GM21528 (cell line): ENCODE measurements around the gene ZNF414.

Source experiments
- ATAC-seq: cut with Tn5 transposase; IDR thresholded peaks from one replicate; pipeline ENCODE4 v1.9.1; 2021; ENCODE audit warnings: mild to moderate bottlenecking, moderate library complexity; ENCODE audit not compliant: unreplicated experiment, low FRiP score

The ZNF414 gene

DNA sequence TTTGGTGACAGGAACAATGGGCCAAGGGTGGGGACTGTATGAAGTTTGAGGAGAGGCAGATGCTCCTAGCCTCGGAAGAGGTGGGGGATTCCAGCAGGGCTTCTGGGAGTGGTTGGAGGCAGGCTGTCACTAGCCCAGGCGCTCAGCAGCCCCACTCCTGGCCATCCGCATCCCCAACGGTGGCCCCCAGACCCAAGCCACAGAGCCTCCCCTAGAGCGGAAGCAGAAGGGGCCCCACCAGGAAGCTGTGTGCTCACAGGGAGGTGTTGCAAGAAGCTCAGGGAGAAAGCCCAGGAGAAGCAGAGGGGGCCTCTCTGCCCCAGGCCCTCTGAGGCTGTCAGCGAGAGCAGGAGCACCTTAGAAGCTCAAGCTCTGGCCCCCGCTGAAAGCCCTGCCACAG, 19.8 kb downstream of the ZNF414 start:
- ATAC-seq: no peak

DNA sequence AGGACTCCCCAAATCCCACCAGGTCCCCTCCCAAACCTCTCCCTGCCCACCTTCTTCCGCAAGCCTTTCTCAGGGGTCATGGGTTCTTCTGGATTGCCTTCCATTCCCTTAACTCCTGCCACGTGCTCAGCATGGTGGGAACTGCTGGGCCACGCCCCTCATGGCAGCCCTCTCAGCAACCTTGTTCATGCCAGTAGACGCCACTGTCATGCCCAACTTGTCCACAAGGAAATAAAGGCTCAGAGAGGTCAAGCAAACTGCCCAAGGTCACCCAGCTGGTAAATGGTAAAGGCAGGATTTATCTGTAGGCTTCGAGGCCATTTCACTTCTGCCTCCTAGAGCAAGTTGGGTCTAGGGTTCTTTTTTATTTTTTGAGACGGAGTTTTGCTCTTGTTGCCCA, 22.4 kb downstream of the ZNF414 start:
- no peak for ATAC-seq

DNA sequence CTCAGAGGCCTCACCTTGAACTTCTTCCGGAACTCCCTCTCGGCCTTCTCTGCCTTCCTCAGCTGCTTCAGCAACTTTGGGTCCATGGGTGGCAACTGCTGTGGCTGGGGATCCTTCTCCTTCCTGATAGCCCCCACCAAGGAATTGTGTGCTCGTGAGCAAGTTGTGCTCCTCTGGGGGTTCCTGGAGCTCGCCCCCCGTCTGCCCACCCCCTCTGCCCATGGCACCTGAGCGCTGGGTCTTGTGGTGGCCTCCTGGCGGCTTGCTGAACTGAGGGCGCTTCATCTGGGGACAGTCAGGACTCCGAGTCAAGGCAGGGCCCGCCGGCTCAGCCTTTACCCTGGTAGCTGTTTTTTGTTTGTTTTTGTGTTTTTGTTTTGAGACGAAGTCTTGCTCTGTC, 23.1 kb downstream of the ZNF414 start:
- ATAC-seq: no peak

DNA sequence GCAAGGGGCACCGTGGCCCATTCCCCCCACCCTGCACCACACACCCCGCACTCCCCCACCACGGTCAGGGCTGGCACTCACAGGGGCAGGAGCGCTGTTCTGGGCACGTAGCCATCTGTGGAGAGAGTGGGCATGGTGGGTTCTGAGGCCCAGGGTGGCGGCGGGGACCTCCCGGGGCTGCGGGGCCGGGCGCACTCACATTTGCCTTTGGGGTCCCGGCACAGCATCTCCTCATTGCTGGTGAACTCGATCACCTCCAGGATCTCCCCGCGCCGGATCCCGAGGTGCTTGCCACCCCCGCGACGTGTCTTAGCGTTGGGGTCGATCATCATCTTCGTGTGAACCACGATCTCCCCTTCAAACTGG, 23.6 kb downstream of the ZNF414 start:
- ATAC-seq: no peak

DNA sequence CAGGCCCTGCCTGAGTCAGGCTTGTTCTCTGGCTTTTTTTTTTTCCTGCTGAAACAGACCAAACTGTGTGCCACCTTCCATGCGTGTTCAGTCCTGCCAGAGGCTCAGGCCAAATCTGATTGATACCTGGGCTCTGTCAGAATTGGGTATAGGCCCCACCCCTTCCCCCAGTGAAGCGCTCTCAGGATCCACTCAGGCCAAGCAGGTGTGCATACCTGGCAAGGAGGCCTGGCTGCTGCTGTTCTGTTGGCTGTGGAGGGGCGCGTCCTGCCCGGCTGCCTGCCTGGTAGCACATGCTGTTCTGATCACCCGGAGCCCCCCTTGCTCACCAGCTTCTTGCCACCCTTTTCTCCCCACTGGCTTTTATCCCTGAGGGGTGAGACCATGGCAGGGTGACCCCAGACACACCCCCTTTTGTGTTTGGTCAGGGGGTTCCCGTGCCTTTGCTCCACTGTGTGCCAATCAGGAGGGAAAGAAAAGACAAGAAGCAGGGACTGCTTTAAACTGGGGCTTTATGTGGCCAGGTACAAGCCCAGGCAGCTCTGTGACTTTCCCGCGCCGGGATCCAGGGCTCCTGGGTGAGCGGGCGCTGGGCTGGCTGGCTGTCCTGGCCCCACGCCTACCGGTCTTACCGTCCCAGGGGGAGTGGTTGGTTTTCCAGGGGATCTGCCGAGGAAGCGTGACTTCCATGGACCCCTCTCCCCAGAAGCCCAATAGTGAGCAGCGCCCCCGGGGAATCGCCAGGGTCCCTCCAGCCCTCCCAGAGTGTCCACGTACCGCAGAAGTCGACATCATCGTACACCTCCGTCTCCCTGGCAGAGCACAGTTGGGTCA, 24.2 kb downstream of the ZNF414 start:
- no peak for ATAC-seq

DNA sequence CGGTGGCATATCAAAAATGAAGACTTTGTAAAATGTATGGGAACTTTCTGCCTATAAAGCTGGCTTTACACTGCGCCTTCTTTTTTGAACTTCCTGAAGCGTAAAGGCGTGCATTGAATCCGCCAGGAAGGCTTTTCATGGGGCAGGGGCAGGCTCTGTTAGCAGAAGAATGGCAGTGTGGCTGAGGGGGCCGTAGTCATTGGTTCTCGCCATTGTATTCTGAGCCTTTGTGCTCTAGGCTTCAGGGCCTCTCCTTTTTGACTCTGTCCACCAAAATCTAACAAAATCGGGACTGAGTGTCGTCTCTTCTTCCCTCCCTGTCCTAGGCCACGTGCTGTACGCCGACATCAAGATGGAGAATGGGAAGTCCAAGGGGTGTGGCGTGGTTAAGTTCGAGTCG, 25.6 kb downstream of the ZNF414 start:
- no peak for ATAC-seq

DNA sequence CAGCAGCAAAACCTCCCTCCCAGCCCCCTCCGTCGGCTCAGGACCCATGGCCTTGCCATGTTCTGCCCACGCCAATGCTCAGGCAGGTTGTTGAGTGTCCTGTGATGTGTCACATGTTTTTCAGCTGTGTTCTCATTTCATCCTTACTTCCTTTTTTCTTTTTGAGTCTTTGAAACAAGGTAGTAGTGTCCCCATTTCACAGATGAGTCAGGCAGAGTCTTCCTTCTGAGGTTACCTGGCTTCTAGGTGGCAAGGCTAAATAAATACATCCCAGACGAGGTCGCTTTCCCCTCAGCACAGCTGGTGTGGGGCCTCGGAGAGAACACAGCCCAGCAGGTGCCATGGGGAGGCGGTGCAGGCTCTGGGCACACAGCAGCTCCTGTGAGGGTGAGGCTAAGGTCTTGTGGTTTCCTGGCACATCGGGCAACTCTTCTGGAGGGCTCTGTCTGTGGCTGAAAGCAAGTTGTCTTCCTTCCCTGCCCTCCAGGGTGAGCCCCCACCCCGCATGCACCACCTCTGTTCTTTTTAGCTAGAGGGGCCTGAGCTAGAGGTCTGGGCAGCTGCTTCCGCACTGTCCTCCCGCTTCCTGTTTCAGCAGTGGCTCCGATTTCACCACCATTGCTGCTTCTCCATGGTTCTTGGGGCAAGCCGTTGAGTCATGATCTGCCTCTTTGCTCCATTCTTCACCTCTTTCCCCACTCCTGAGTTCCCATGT, 26.7 kb downstream of the ZNF414 start:
- ATAC-seq: no peak

DNA sequence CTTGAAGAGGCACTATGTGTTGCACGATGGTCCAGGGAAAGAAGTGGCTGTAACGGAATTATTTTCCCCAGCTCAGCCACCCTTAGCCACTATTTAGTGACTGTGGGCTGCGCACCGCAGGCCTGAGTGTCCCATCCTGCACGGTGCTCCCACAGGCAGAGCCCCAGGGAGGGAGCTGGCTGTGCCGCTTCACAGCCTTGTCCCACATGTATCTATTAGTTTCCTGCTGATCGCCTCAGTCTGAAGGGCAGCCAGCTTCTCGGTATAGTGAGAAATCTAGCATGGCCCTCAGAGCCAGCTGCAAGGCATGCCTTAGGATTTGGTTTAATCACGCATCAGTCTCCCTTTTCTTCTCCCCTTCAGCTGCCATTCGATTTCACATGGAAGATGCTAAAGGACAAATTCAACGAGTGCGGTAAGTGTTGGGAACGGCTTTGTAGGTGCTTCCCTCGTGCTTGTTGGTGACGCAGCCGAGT, 27.3 kb downstream of the ZNF414 start:
- no peak for ATAC-seq

DNA sequence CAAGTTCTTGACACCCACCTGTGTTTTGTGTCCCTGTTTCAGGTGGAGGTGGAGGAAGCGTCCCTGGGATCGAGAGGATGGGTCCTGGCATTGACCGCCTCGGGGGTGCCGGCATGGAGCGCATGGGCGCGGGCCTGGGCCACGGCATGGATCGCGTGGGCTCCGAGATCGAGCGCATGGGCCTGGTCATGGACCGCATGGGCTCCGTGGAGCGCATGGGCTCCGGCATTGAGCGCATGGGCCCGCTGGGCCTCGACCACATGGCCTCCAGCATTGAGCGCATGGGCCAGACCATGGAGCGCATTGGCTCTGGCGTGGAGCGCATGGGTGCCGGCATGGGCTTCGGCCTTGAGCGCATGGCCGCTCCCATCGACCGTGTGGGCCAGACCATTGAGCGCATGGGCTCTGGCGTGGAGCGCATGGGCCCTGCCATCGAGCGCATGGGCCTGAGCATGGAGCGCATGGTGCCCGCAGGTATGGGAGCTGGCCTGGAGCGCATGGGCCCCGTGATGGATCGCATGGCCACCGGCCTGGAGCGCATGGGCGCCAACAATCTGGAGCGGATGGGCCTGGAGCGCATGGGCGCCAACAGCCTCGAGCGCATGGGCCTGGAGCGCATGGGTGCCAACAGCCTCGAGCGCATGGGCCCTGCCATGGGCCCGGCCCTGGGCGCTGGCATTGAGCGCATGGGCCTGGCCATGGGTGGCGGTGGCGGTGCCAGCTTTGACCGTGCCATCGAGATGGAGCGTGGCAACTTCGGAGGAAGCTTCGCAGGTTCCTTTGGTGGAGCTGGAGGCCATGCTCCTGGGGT, 28.2 kb downstream of the ZNF414 start:
- no peak for ATAC-seq

DNA sequence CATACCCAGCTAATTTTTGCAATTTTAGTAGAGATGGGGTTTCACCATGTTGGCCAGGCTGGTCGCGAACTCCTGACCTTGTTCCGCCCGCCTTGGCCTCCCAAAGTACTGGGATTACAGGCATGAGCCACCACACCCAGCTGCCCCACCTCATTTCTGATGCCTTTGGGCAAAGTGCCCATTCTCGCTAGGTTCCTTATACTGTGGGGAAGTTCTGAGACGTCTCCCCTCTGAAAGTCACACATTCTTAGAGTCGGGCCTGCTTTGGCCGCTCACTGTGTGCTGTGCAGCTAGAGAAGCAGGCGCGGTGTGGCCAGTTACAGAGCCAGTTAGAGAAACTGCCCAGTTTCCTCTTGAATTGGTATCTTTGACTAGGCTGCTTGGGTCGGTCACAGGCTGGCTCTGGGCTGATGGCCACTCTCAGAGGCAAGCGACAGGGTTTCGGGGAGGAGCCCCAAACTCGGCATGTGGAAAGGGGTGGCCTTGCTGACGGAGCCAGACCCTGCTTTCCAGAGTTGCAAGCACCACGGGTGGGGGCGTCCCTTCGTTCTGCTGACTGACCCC, 29.6 kb downstream of the ZNF414 start:
- ATAC-seq: no peak

DNA sequence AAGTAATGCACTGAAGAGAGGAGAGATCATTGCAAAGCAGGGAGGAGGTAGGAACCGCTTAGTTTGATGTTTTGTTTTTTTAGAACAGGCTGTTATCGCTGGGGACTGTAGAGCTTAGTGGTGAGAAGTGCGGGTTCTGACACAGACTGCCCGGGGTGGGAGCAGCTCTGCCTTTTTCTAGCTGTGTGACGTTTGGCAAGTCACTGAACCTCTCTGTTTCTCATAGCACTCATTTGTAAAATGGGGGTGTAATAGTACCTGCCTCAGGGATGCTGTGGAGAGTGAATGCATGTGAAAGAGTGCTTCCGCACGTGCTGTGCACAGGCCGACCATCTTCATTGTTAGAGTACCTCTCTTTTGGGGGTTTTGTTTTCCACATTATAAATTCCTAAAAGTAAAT, 30.8 kb downstream of the ZNF414 start:
- no peak for ATAC-seq

DNA sequence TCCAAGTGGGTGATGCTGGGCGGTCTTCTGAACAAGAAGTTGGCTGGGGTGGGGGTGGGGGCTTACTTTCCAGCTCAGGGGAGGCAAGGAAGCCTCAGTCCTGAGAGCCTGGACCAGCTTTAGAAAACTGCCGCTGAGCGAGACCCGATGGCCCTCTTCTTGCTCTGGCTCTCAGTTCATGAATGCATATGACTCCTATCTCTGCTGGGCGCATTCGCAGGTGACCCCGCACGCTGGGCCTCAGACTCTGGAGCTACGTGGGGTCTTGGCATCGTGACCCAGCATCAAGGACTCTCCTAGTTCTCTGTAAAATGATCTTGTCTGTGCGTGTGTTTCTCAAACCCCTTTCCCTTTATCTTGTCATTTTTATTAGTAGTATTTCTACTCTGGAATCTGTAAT, 31.3 kb downstream of the ZNF414 start:
- no peak for ATAC-seq

DNA sequence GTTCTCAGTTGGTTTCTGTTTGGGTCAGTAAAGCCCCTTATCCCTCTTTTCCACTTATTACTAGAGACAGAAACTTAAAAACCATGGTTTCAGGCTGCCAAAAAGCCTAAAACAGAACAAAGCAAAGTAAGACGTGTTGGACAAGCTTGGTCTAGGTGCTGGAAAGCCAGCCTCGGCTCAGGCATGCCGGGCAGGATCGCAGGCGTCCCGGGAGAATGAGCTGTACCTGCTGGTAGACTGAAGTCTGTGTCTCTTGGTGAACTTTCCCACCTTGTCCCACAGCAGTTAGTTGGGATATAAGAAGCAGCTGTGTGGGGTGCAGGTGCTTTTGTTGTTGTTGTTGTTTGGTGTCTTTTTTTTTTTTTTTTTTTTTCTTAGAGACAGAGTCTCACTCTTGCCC, 32.4 kb downstream of the ZNF414 start:
- ATAC-seq: no peak

DNA sequence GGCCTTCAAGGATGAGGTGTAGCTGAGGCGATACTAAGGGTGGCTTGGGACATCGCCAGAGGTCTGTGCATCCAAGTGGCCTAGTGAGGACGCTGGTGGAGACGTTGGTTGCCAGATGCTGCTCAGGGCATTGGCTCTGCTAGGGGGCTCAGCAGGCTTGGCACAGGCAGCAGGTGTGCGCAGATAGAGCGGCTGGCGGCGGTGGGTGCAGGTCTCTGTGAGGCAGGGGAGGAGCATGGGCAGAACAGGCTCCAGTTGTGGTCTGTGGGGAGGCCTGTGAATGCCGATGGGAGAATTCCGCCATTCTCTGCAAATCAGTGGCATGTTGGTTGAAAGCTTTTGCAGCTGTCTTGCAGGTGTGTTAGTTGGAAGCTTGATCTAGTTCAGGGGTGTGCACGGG, 32.8 kb downstream of the ZNF414 start:
- ATAC-seq: no peak

DNA sequence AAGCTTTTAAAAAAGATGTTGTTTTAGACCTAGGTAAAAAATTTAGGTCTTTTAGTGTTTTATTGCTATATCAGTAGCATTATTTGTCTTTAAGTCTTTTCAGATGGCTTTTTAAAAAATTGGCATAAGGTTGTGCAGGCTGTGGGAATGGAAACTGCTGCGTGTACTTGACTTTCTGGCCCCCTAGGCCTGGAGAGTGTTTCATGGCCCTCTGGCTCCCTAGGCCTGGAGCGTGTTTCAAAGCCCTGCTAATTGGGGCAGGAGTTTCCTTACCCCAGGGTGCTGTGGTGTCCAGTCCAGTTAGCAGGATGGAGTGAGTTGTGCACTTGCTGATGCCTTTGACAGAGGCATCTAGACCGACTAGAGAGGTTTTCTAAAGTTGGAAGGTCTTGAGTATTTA, 35.4 kb downstream of the ZNF414 start:
- ATAC-seq: no peak

DNA sequence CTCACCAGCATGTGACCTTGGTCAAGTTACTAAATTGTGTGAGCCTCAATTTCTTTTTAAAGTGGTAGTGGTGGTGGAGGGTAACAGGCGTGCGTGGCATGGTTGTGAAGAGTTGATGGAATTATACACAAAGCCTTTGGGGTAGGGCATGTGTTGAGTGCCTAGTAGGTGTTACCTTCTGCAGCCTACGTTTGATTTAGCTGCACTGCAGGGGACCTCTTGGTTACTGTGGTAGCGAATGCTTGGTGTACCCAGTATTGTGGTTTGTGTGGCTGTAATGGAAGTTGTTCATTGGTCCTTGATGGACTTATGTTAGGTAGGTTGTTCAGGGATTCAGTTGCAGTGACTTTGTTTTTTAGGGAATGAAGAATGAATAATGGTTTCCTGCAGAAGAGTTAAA, 36.1 kb downstream of the ZNF414 start:
- ATAC-seq: no peak

DNA sequence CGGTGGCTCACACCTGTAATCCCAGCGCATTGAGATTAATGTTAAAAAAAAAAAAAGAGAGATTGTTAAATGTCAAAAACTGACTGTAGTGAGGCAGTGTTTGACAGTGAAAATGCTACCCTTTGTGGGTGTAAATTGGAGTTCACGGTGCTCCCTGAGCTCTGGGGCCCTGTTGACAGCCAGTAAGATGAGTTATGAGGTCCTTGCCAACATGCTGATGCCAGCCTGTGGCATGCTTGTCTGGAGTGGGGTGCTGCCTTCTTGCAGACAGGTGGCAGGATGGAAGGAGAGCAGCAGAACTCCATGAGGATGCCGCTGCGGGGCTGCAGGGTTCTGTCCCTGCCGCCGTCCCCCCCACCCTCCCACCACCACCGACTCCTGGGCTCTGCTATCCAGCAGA, 37.4 kb downstream of the ZNF414 start:
- no peak for ATAC-seq

DNA sequence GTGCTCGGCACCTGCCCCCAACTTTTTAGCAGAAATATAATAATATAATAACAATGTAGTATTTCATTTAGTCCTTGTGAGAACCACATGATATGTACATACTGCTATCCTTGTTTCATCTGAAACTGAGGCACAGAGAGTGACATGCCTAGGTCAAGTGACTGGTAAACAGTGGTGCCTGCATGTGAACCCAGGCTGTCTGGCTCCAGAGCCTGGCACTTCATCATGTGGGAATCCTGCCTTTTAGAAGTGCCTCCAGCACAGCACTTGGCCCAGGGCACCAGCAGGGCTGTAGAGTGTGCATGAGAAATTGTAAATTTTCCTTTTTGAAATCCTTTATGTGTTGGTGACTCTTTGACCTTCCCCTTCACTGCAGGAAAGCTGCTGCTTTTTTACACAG, 39.0 kb downstream of the ZNF414 start:
- ATAC-seq: no peak

DNA sequence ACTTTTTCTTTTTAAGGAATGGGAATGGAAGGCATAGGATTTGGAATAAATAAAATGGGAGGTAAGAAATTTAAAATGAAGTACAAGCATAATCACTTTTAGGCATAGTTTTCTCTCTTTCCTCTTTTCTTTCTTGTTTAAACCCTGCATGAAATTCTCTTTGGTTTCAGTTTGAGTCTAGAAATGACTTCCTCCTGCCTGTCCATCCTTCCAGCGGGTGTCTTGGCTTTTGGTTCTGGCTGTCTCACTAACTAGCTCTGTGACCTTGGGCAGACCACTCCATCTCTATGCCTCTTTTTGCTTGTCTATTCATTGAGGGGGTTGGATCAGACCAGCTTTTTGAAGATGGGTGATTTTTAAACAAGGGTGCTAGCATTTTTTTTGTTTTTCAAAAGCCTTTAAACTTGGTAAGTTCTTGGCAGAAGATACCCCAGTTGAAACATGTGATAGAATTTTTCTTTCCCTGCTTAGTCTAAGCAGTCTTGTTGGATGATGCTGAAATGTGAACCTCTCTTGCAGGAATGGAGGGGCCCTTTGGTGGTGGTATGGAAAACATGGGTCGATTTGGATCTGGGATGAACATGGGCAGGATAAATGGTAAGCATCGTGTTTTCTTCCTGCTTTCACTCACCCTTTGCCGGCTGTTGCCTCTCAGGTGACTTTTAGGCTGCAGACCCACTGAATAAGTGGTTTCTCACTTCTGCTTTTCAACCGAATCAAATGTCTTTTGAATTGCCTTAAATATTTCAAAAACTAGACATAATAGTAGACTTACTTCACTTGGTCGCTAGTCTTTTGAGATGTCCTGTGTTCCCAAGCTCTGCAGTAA, 40.1 kb downstream of the ZNF414 start:
- ATAC-seq: no peak
